Measurements from ENCODE around the gene DNPH1. TPM values are rescaled to one million over a fixed set of nuclear protein-coding genes. Genes with fewer than 3 reads are reported as not detected.
A peak's percentile ranks its signal among the peaks of the same experiment; 100 is the strongest.

DNPH1 gene
- total RNA-seq, 4 donors from 2014 or later = 16.1 to 367 (median 128) TPM

- in situ Hi-C loops (cut with MboI; ENCODE audit: low pct_ligation_motif_present in 1 of 4, low pct_unique_long_range_greater_than_20kb in 1 of 4, low sequenced_read_pairs in 3 of 4) (loop anchor here in 1 of 4 donors (10.0 kb wide), 1 partner anchor 69 kb away; no protein-coding TSS in a partner anchor), intact Hi-C loops (cut with DNase I; ENCODE audit: low total_unique reads) (no loop called here)
- TF ChIP-seq EP300 (IDR thresholded peaks at IDR 0.05; ENCODE audit: low read depth) = no peak
- TF ChIP-seq CTCF (IDR thresholded peaks at IDR 0.05) = no peak
- no peak for TF ChIP-seq POLR2A (IDR thresholded peaks at IDR 0.05)
- no peak for TF ChIP-seq POLR2AphosphoS5 (IDR thresholded peaks at IDR 0.05)
- Histone ChIP-seq H3K27ac (no peak overlapping the region), H3K4me1 (peaks cover 25 to 37% (median 34%) of the 10 kb centered on the region in 4 donors), H3K4me3 (no peak overlapping the region), H3K9me3 (no peaks in the 10 kb centered on the region), H3K27me3 (no peaks in the 10 kb centered on the region), H3K36me3 (no peaks in the 10 kb centered on the region)
- 72 to 83% methylated on average over 4 to 6 of the region's 6 CpGs for WGBS, 2 donors (ENCODE audit: low coverage in 1 of 2)
- no peak for DNase-seq
Observed at GRCh38 chr6:43265564-43265963, 36.3 kb upstream of the DNPH1 start.

- no peaks in the 10 kb centered on the region for H3K27me3 ChIP-seq
- 83 to 90% methylated on average over 2 to 5 of the region's 5 CpGs for WGBS, 2 donors (ENCODE audit: low coverage in 1 of 2)
- no peaks in the 10 kb centered on the region for H3K36me3 ChIP-seq
- no peak overlapping the region for H3K4me3 ChIP-seq
- peaks cover 18 to 28% (median 26%) of the 10 kb centered on the region in 4 donors for H3K4me1 ChIP-seq
- no peak for TF ChIP-seq POLR2A (IDR thresholded peaks at IDR 0.05)
- TF ChIP-seq POLR2AphosphoS5 (IDR thresholded peaks at IDR 0.05) = no peak
- no peak for TF ChIP-seq EP300 (IDR thresholded peaks at IDR 0.05; ENCODE audit: low read depth)
- TF ChIP-seq CTCF (IDR thresholded peaks at IDR 0.05) = no peak
- intact Hi-C loops (cut with DNase I; ENCODE audit: low total_unique reads) (loop anchor here (5.0 kb wide), 2 partner anchors 68 to 243 kb away; no protein-coding TSS in a partner anchor), in situ Hi-C loops (cut with MboI; ENCODE audit: low pct_ligation_motif_present in 1 of 4, low pct_unique_long_range_greater_than_20kb in 1 of 4, low sequenced_read_pairs in 3 of 4) (loop anchor here in 1 of 4 donors (10.0 kb wide), 1 partner anchor 70 kb away; no protein-coding TSS in a partner anchor)
- no peak for DNase-seq
- no peaks in the 10 kb centered on the region for H3K9me3 ChIP-seq
- H3K27ac ChIP-seq = no peak overlapping the region
Observed at GRCh38 chr6:43264599-43265145, 35.4 kb upstream of the DNPH1 start.

GRCh38 chr6:43263314-43264178, 34.3 kb upstream of the DNPH1 start:
- in situ Hi-C loops (cut with MboI; ENCODE audit: low pct_ligation_motif_present in 1 of 4, low pct_unique_long_range_greater_than_20kb in 1 of 4, low sequenced_read_pairs in 3 of 4) = loop anchor here in 1 of 4 donors (10.0 kb wide), 1 partner anchor 71 kb away; no protein-coding TSS in a partner anchor
- 39% methylated on average over 11 of the region's 12 CpGs; no CpG with 5 or more reads in 1 of the 2 donors for WGBS, 2 donors (ENCODE audit: low coverage in 1 of 2)

More at GRCh38 chr6:43263314-43264178, 34.3 kb upstream of the DNPH1 start:
- Histone ChIP-seq H3K27me3 (no peaks in the 10 kb centered on the region), H3K27ac (no peak overlapping the region), H3K9me3 (no peaks in the 10 kb centered on the region), H3K4me1 (peaks cover 10 to 16% (median 15%) of the 10 kb centered on the region in 4 donors), H3K4me3 (no peak overlapping the region), H3K36me3 (no peaks in the 10 kb centered on the region)
- TF ChIP-seq POLR2A (IDR thresholded peaks at IDR 0.05) (no peak), POLR2AphosphoS5 (IDR thresholded peaks at IDR 0.05) (no peak), CTCF (IDR thresholded peaks at IDR 0.05) (peak; percentile 73 to 89 (median 79)), EP300 (IDR thresholded peaks at IDR 0.05; ENCODE audit: low read depth) (no peak)
- intact Hi-C loops (cut with DNase I; ENCODE audit: low total_unique reads) = loop anchor here (5.0 kb wide), 2 partner anchors 69 to 244 kb away; no protein-coding TSS in a partner anchor
- peak; percentile 88 for DNase-seq

All from transverse colon (tissue), 4 donors.